ENCODE data around the gene ABHD12. TPM values are rescaled to one million over a fixed set of nuclear protein-coding genes. Genes with fewer than 3 reads are reported as not detected.
A peak's percentile ranks its signal among the peaks of the same experiment; 100 is the strongest.

ABHD12 gene
- total RNA-seq, 2 experiments from 2014 or later, result 27.1 to 27.6 TPM

- ChIA-PET CTCF (interaction anchor here (1.0 to 2.9 kb wide), 4 partner anchors 9 to 117 kb away, joined by 3 to 8 read pairs (median 4); no protein-coding TSS in a partner anchor), POLR2A (no interaction called here)
- Mint-ChIP-seq H3K36me3 (ENCODE audit: low read depth) (peaks cover 8% of the 10 kb centered on the region), H3K27ac (peak overlapping the region; percentile 90), H3K9me3 (no peaks in the 10 kb centered on the region), H3K27me3 (no peaks in the 10 kb centered on the region), H3K4me3 (no peak overlapping the region), H3K4me1 (peaks cover 9% of the 10 kb centered on the region)
- DNase-seq, result no peak
These were observed 108.4 kb downstream of the ABHD12 start for GRCh38 chr20:25282034-25282781.

- ChIA-PET CTCF (interaction anchor here (1.0 to 2.9 kb wide), 3 partner anchors 8 to 29 kb away, joined by 3 to 8 read pairs (median 4); no protein-coding TSS in a partner anchor), POLR2A (no interaction called here)
- peaks cover 9% of the 10 kb centered on the region for H3K4me1 Mint-ChIP-seq
- DNase-seq, result no peak
- H3K36me3 Mint-ChIP-seq (ENCODE audit: low read depth), result peaks cover 8% of the 10 kb centered on the region
- peak overlapping the region; percentile 90 for H3K27ac Mint-ChIP-seq
- H3K27me3 Mint-ChIP-seq, result no peaks in the 10 kb centered on the region
- H3K9me3 Mint-ChIP-seq, result no peaks in the 10 kb centered on the region
- H3K4me3 Mint-ChIP-seq, result no peak overlapping the region
These were observed 109.1 kb downstream of the ABHD12 start for GRCh38 chr20:25281541-25281991.

GRCh38 chr20:25280574-25281535 lies 109.8 kb downstream of the ABHD12 start:
- H3K4me1 Mint-ChIP-seq, result peaks cover 9% of the 10 kb centered on the region
- no peaks in the 10 kb centered on the region for H3K27me3 Mint-ChIP-seq
- H3K9me3 Mint-ChIP-seq, result no peaks in the 10 kb centered on the region
- POLR2A ChIA-PET, result no interaction called here
- H3K4me3 Mint-ChIP-seq, result no peak overlapping the region
- DNase-seq, result no peak
- peaks cover 8% of the 10 kb centered on the region for H3K36me3 Mint-ChIP-seq (ENCODE audit: low read depth)
- H3K27ac Mint-ChIP-seq, result no peak overlapping the region
- CTCF ChIA-PET, result interaction anchor here (1.3 to 2.9 kb wide), 2 partner anchors 28 to 29 kb away, joined by 4 to 8 read pairs; no protein-coding TSS in a partner anchor

- Mint-ChIP-seq H3K4me1 (peaks cover 9% of the 10 kb centered on the region), H3K4me3 (no peak overlapping the region), H3K27me3 (no peaks in the 10 kb centered on the region), H3K36me3 (ENCODE audit: low read depth) (peaks cover 4% of the 10 kb centered on the region), H3K9me3 (no peaks in the 10 kb centered on the region), H3K27ac (no peak overlapping the region)
- ChIA-PET POLR2A (no interaction called here), CTCF (interaction anchor here (2.9 kb wide), 1 partner anchor 28 kb away, joined by 8 read pairs; no protein-coding TSS in a partner anchor)
- DNase-seq, result no peak
These were observed 110.5 kb downstream of the ABHD12 start for GRCh38 chr20:25280051-25280573.

DNA sequence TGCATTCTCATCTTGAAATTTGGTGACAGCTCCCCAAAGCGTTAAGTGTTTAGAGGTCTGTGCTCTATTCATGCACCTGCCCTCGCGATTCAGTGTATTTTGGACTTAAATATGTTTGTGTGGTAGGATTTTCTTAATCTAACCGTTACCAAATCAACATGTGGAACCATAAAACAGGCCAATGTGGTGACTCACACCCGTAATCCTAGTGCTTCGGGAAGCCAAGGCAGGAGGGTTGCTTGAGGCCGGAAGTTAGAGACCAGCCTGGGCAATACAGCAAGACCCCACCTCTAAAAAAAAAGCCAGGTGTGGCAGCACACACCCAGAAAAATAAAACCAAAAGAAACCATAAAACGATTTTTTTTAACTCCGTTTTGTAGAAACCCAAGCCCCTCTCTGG lies 111.2 kb downstream of the ABHD12 start:
- POLR2A ChIA-PET, result no interaction called here
- no peak overlapping the region for H3K4me3 Mint-ChIP-seq
- no peak for DNase-seq

GRCh38 chr20:25278636-25279361 lies 111.8 kb downstream of the ABHD12 start:
- no peaks in the 10 kb centered on the region for H3K9me3 Mint-ChIP-seq
- POLR2A ChIA-PET, result no interaction called here
- H3K27ac Mint-ChIP-seq, result no peak overlapping the region
- CTCF ChIA-PET, result no interaction called here
- H3K4me1 Mint-ChIP-seq, result peaks cover 9% of the 10 kb centered on the region
- peaks cover 4% of the 10 kb centered on the region for H3K36me3 Mint-ChIP-seq (ENCODE audit: low read depth)
- H3K27me3 Mint-ChIP-seq, result no peaks in the 10 kb centered on the region
- H3K4me3 Mint-ChIP-seq, result no peak overlapping the region
- no peak for DNase-seq

More for the DNA sequence above, 111.2 kb downstream of the ABHD12 start:
- Mint-ChIP-seq H3K9me3 (no peaks in the 10 kb centered on the region), H3K36me3 (ENCODE audit: low read depth) (peaks cover 4% of the 10 kb centered on the region), H3K27me3 (no peaks in the 10 kb centered on the region), H3K4me1 (peaks cover 9% of the 10 kb centered on the region), H3K27ac (no peak overlapping the region)
- CTCF ChIA-PET, result no interaction called here

- peaks cover 9% of the 10 kb centered on the region for H3K4me1 Mint-ChIP-seq
- no peak overlapping the region for H3K4me3 Mint-ChIP-seq
- no peak overlapping the region for H3K27ac Mint-ChIP-seq
- no peak for DNase-seq
- CTCF ChIA-PET, result no interaction called here
- no peaks in the 10 kb centered on the region for H3K27me3 Mint-ChIP-seq
- POLR2A ChIA-PET, result no interaction called here
- no peaks in the 10 kb centered on the region for H3K9me3 Mint-ChIP-seq
- peaks cover 4% of the 10 kb centered on the region for H3K36me3 Mint-ChIP-seq (ENCODE audit: low read depth)
These were observed 112.6 kb downstream of the ABHD12 start for GRCh38 chr20:25277941-25278521.

- H3K27me3 Mint-ChIP-seq, result no peaks in the 10 kb centered on the region
- peaks cover 3% of the 10 kb centered on the region for H3K36me3 Mint-ChIP-seq (ENCODE audit: low read depth)
- ChIA-PET POLR2A (no interaction called here), CTCF (no interaction called here)
- no peaks in the 10 kb centered on the region for H3K9me3 Mint-ChIP-seq
- DNase-seq, result no peak
- no peak overlapping the region for H3K27ac Mint-ChIP-seq
- H3K4me3 Mint-ChIP-seq, result no peak overlapping the region
- peaks cover 4% of the 10 kb centered on the region for H3K4me1 Mint-ChIP-seq
These were observed 113.4 kb downstream of the ABHD12 start for GRCh38 chr20:25277051-25277801.

- ChIA-PET CTCF (no interaction called here), POLR2A (no interaction called here)
- Mint-ChIP-seq H3K4me1 (no peaks in the 10 kb centered on the region), H3K36me3 (ENCODE audit: low read depth) (peaks cover 3% of the 10 kb centered on the region), H3K4me3 (no peak overlapping the region), H3K27ac (no peak overlapping the region), H3K9me3 (no peaks in the 10 kb centered on the region), H3K27me3 (no peaks in the 10 kb centered on the region)
- DNase-seq, result no peak
These were observed 114.0 kb downstream of the ABHD12 start for GRCh38 chr20:25276533-25277050.

GRCh38 chr20:25275813-25276532 lies 114.7 kb downstream of the ABHD12 start:
- H3K27ac Mint-ChIP-seq, result peak overlapping the region; percentile 37

More at GRCh38 chr20:25275813-25276532, 114.7 kb downstream of the ABHD12 start:
- no peaks in the 10 kb centered on the region for H3K4me1 Mint-ChIP-seq
- CTCF ChIA-PET, result no interaction called here
- H3K4me3 Mint-ChIP-seq, result no peak overlapping the region
- POLR2A ChIA-PET, result no interaction called here
- no peaks in the 10 kb centered on the region for H3K9me3 Mint-ChIP-seq
- no peaks in the 10 kb centered on the region for H3K27me3 Mint-ChIP-seq
- no peak for DNase-seq
- H3K36me3 Mint-ChIP-seq (ENCODE audit: low read depth), result peaks cover 3% of the 10 kb centered on the region

Measured in activated CD4-positive, alpha-beta T cell treated with anti-CD3 and anti-CD28 coated beads, Interleukin-2, amount 10 ng/mL, durations not matched to agents 7 days and 5 days (primary cell).